ENCODE data around the gene UBE3D. TPM values are rescaled to one million over a fixed set of nuclear protein-coding genes. Genes with fewer than 3 reads are reported as not detected.

Gene UBE3D
- total and polyA plus RNA-seq, 2 experiments from 2014 or later, result 17.5 to 31.4 TPM

DNA sequence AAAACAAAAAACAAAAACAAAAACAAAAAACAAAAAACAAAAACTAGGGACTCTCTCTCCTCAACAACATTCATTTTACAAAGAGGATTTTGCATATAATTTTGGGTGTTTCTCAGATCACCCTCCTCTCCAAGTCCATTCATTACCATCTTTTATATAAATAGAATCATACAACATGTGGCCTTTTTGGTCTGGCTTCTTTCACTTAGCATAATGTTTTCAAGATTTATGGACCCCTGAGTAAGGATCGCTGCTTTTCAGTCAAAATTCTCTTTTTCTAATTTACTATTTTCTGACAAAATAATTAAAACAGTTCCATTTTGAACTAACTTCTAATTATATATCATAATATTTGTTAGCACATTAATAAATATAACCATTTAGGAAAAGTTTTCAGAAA lies 94.8 kb downstream of the UBE3D start (continued):
- no peak for TF ChIP-seq ZNF331 (CRISPR knock-in tag; IDR thresholded peaks at IDR 0.05; ENCODE audit: low read depth)
- TF ChIP-seq JUNB (IDR thresholded peaks at IDR 0.05; ENCODE audit: unreplicated experiment), result no peak
- TF ChIP-seq ZNF114 (CRISPR knock-in tag; IDR thresholded peaks at IDR 0.05), result no peak
- no peak for TF ChIP-seq CREB1 (CRISPR knock-in tag; IDR thresholded peaks at IDR 0.05; ENCODE audit: low read depth)
- TF ChIP-seq, protein P1, sequence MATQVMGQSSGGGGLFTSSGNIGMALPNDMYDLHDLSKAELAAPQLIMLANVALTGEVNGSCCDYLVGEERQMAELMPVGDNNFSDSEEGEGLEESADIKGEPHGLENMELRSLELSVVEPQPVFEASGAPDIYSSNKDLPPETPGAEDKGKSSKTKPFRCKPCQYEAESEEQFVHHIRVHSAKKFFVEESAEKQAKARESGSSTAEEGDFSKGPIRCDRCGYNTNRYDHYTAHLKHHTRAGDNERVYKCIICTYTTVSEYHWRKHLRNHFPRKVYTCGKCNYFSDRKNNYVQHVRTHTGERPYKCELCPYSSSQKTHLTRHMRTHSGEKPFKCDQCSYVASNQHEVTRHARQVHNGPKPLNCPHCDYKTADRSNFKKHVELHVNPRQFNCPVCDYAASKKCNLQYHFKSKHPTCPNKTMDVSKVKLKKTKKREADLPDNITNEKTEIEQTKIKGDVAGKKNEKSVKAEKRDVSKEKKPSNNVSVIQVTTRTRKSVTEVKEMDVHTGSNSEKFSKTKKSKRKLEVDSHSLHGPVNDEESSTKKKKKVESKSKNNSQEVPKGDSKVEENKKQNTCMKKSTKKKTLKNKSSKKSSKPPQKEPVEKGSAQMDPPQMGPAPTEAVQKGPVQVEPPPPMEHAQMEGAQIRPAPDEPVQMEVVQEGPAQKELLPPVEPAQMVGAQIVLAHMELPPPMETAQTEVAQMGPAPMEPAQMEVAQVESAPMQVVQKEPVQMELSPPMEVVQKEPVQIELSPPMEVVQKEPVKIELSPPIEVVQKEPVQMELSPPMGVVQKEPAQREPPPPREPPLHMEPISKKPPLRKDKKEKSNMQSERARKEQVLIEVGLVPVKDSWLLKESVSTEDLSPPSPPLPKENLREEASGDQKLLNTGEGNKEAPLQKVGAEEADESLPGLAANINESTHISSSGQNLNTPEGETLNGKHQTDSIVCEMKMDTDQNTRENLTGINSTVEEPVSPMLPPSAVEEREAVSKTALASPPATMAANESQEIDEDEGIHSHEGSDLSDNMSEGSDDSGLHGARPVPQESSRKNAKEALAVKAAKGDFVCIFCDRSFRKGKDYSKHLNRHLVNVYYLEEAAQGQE (IDR thresholded peaks at IDR 0.05; ENCODE audit: unreplicated experiment), result no peak
- no peak for TF ChIP-seq EZH2phosphoT487 (IDR thresholded peaks at IDR 0.05; ENCODE audit: unreplicated experiment)
- TF ChIP-seq, protein P2, sequence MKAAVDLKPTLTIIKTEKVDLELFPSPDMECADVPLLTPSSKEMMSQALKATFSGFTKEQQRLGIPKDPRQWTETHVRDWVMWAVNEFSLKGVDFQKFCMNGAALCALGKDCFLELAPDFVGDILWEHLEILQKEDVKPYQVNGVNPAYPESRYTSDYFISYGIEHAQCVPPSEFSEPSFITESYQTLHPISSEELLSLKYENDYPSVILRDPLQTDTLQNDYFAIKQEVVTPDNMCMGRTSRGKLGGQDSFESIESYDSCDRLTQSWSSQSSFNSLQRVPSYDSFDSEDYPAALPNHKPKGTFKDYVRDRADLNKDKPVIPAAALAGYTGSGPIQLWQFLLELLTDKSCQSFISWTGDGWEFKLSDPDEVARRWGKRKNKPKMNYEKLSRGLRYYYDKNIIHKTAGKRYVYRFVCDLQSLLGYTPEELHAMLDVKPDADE (IDR thresholded peaks at IDR 0.05), result no peak
- TF ChIP-seq NANOG (IDR thresholded peaks at IDR 0.05; ENCODE audit: borderline replicate concordance), result no peak

DNA sequence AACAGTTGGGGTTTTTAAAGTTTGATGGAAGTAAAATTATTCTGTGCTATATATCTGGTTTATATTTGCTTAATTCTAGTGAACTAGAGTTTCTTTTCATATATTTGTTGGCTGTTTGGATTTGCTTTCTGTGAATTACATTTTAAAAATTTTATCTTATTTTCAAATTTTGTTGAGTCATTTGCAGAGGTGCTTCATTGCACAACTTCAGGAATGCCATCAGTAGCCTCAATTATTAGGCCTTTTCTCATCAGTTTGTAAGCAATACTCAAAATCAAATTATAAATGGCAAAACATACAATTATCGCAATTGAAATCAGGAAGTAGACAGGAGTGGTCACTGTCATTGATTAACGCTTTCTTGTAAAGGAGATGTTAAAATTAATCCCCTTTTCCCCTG lies 96.9 kb downstream of the UBE3D start:
- Histone ChIP-seq H3K4me2 (no peak overlapping the region), H3K4me1 (ENCODE audit: insufficient read depth) (no peaks in the 10 kb centered on the region), H3K79me2 (replicated peaks; ENCODE audit: insufficient read depth) (no peaks in the 10 kb centered on the region), H3F3A (replicated peaks; ENCODE audit: low read depth) (no peaks in the 10 kb centered on the region), H3K4me3 (no peak overlapping the region), H3K9me2 (ENCODE audit: insufficient read depth) (no peaks in the 10 kb centered on the region), H3K27me3 (ENCODE audit: insufficient read depth) (no peaks in the 10 kb centered on the region), H3K36me3 (ENCODE audit: insufficient read depth) (no peaks in the 10 kb centered on the region), H2AFZ (no peak overlapping the region), H3K27ac (ENCODE audit: low read depth) (no peak overlapping the region), H4K20me1 (replicated peaks; ENCODE audit: insufficient read depth) (no peaks in the 10 kb centered on the region)
- DNase-seq (ENCODE audit: low spot score) (no peak), ATAC-seq (no peak)
- Mint-ChIP-seq H3K4me1 (peaks cover 2% of the 10 kb centered on the region; the same call in 1 of the 3 replicates), H3K9me3 (no peaks in the 10 kb centered on the region), H3K27ac (peak overlapping the region; percentile 60; the same call in 1 of the 2 replicates), H3K27me3 (ENCODE audit: insufficient read depth, low read depth, poor library complexity) (no peaks in the 10 kb centered on the region), H3K4me3 (no peak overlapping the region), H3K36me3 (ENCODE audit: low read depth) (peaks cover 3% of the 10 kb centered on the region; the same call in 1 of the 3 replicates)
- no peak for TF ChIP-seq ZNF114 (CRISPR knock-in tag; IDR thresholded peaks at IDR 0.05)
- TF ChIP-seq, protein P3, sequence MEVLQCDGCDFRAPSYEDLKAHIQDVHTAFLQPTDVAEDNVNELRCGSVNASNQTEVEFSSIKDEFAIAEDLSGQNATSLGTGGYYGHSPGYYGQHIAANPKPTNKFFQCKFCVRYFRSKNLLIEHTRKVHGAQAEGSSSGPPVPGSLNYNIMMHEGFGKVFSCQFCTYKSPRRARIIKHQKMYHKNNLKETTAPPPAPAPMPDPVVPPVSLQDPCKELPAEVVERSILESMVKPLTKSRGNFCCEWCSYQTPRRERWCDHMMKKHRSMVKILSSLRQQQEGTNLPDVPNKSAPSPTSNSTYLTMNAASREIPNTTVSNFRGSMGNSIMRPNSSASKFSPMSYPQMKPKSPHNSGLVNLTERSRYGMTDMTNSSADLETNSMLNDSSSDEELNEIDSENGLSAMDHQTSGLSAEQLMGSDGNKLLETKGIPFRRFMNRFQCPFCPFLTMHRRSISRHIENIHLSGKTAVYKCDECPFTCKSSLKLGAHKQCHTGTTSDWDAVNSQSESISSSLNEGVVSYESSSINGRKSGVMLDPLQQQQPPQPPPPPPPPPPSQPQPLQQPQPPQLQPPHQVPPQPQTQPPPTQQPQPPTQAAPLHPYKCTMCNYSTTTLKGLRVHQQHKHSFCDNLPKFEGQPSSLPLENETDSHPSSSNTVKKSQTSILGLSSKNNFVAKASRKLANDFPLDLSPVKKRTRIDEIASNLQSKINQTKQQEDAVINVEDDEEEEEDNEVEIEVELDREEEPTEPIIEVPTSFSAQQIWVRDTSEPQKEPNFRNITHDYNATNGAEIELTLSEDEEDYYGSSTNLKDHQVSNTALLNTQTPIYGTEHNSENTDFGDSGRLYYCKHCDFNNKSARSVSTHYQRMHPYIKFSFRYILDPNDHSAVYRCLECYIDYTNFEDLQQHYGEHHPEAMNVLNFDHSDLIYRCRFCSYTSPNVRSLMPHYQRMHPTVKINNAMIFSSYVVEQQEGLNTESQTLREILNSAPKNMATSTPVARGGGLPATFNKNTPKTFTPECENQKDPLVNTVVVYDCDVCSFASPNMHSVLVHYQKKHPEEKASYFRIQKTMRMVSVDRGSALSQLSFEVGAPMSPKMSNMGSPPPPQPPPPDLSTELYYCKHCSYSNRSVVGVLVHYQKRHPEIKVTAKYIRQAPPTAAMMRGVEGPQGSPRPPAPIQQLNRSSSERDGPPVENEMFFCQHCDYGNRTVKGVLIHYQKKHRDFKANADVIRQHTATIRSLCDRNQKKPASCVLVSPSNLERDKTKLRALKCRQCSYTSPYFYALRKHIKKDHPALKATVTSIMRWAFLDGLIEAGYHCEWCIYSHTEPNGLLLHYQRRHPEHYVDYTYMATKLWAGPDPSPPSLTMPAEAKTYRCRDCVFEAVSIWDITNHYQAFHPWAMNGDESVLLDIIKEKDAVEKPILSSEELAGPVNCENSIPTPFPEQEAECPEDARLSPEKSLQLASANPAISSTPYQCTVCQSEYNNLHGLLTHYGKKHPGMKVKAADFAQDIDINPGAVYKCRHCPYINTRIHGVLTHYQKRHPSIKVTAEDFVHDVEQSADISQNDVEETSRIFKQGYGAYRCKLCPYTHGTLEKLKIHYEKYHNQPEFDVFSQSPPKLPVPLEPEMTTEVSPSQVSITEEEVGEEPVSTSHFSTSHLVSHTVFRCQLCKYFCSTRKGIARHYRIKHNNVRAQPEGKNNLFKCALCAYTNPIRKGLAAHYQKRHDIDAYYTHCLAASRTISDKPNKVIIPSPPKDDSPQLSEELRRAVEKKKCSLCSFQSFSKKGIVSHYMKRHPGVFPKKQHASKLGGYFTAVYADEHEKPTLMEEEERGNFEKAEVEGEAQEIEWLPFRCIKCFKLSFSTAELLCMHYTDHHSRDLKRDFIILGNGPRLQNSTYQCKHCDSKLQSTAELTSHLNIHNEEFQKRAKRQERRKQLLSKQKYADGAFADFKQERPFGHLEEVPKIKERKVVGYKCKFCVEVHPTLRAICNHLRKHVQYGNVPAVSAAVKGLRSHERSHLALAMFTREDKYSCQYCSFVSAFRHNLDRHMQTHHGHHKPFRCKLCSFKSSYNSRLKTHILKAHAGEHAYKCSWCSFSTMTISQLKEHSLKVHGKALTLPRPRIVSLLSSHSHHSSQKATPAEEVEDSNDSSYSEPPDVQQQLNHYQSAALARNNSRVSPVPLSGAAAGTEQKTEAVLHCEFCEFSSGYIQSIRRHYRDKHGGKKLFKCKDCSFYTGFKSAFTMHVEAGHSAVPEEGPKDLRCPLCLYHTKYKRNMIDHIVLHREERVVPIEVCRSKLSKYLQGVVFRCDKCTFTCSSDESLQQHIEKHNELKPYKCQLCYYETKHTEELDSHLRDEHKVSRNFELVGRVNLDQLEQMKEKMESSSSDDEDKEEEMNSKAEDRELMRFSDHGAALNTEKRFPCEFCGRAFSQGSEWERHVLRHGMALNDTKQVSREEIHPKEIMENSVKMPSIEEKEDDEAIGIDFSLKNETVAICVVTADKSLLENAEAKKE (CRISPR knock-in tag; IDR thresholded peaks at IDR 0.05), result no peak
- TF ChIP-seq, protein P1 (IDR thresholded peaks at IDR 0.05; ENCODE audit: unreplicated experiment), result no peak
- TF ChIP-seq, protein P2 (IDR thresholded peaks at IDR 0.05), result no peak
